GM21528 (cell line): ENCODE data around the gene CDKAL1.
"Not testable (repeated sequence)": the region's sequence is repeated elsewhere in the genome, so short reads cannot be mapped to it uniquely, and the experiment has no call there.

Source experiments
- ATAC-seq: cut with Tn5 transposase; IDR thresholded peaks from one replicate; pipeline ENCODE4 v1.9.1; 2021; ENCODE audit warnings: mild to moderate bottlenecking, moderate library complexity; ENCODE audit not compliant: unreplicated experiment, low FRiP score

Gene CDKAL1

GRCh38 chr6:20724443-20725190, 190.4 kb downstream of the CDKAL1 start:
- no peak for ATAC-seq

- ATAC-seq = not testable (repeated sequence)
Observed at GRCh38 chr6:20725235-20725634, 191.0 kb downstream of the CDKAL1 start.

- ATAC-seq = no peak
Observed at GRCh38 chr6:20729086-20729485, 194.8 kb downstream of the CDKAL1 start.

- not testable (repeated sequence) for ATAC-seq
Observed at GRCh38 chr6:20732362-20732761, 198.1 kb downstream of the CDKAL1 start.

GRCh38 chr6:20732896-20733295, 198.6 kb downstream of the CDKAL1 start:
- ATAC-seq = no peak

GRCh38 chr6:20737912-20738311, 203.7 kb downstream of the CDKAL1 start:
- no peak for ATAC-seq

- no peak for ATAC-seq
Observed at GRCh38 chr6:20740088-20740487, 205.8 kb downstream of the CDKAL1 start.

GRCh38 chr6:20740727-20741126, 206.5 kb downstream of the CDKAL1 start:
- ATAC-seq = no peak

- ATAC-seq = no peak
Observed at GRCh38 chr6:20741490-20741889, 207.2 kb downstream of the CDKAL1 start.

- no peak for ATAC-seq
Observed at GRCh38 chr6:20744911-20745557, 210.8 kb downstream of the CDKAL1 start.

GRCh38 chr6:20746024-20746423, 211.8 kb downstream of the CDKAL1 start:
- ATAC-seq = no peak

GRCh38 chr6:20746805-20747558, 212.7 kb downstream of the CDKAL1 start:
- ATAC-seq = no peak

GRCh38 chr6:20747991-20748390, 213.7 kb downstream of the CDKAL1 start:
- no peak for ATAC-seq

- no peak for ATAC-seq
Observed at GRCh38 chr6:20751293-20751935, 217.2 kb downstream of the CDKAL1 start.

GRCh38 chr6:20755631-20756030, 221.4 kb downstream of the CDKAL1 start:
- no peak for ATAC-seq

- ATAC-seq = not testable (repeated sequence)
Observed at GRCh38 chr6:20756584-20757147, 222.4 kb downstream of the CDKAL1 start.

- ATAC-seq = no peak
Observed at GRCh38 chr6:20757761-20758160, 223.5 kb downstream of the CDKAL1 start.

- no peak for ATAC-seq
Observed at GRCh38 chr6:20763296-20763695, 229.0 kb downstream of the CDKAL1 start.

- ATAC-seq = no peak
Observed at GRCh38 chr6:20769631-20770030, 235.4 kb downstream of the CDKAL1 start.

- ATAC-seq = no peak
Observed at GRCh38 chr6:20770773-20771172, 236.5 kb downstream of the CDKAL1 start.

GRCh38 chr6:20771409-20771808, 237.2 kb downstream of the CDKAL1 start:
- ATAC-seq = no peak
